Measurements from ENCODE around the gene FEM1C.

FEM1C gene

GRCh38 chr5:115559524-115559923 is 14.9 kb upstream of the FEM1C start:
- DNase-seq (ENCODE audit: low read depth) = no peak
- in situ Hi-C loops (cut with HindIII; ENCODE audit: low sequenced_read_pairs) = no loop called here
- no peak for TF ChIP-seq CTCF (IDR thresholded peaks at IDR 0.05; ENCODE audit: low read depth, low read length, missing control alignments)
- H3K4me3 ChIP-seq (ENCODE audit: low read depth, low read length) = no peak overlapping the region

- in situ Hi-C loops (cut with HindIII; ENCODE audit: low sequenced_read_pairs) = no loop called here
- no peak overlapping the region for H3K4me3 ChIP-seq (ENCODE audit: low read depth, low read length)
- no peak for DNase-seq (ENCODE audit: low read depth)
- no peak for TF ChIP-seq CTCF (IDR thresholded peaks at IDR 0.05; ENCODE audit: low read depth, low read length, missing control alignments)
These were observed 13.9 kb upstream of the FEM1C start for GRCh38 chr5:115558388-115558956.

DNA sequence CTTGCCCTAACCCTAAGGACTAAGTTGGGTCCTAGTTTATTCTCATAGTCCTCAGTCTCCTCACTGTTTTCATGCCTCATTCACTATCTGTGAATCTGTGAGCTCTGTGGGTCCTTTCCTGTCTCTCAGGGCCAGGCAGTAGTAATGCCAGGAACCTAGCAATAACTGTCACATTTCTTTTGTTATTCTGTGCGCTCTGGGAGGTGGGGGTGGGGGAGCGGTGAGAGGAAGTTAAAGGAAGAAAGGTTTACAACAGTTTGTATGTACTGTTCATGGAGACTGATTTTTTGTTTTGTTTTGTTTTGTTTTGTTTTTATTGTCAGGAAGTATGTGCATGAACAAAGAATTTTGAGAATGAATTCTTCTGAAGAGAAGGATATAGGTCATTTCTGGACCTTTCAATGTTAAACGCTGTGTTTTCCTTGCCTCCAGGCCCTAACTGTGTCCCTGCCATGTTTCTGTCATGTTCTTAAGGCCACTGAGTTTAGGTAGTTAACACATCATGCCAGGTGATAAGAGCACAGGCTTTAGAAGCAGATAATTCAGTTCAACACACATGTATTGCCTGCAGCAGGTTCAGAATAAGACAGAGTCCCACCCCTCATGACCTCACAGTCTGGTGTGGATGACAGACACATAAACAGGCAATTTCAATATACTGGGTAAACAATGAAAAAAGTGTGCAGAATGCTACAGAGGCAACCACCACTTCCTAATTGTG is 13.3 kb upstream of the FEM1C start:
- in situ Hi-C loops (cut with HindIII; ENCODE audit: low sequenced_read_pairs) = no loop called here
- TF ChIP-seq CTCF (IDR thresholded peaks at IDR 0.05; ENCODE audit: low read depth, low read length, missing control alignments) = no peak
- DNase-seq (ENCODE audit: low read depth) = no peak
- no peak overlapping the region for H3K4me3 ChIP-seq (ENCODE audit: low read depth, low read length)

DNA sequence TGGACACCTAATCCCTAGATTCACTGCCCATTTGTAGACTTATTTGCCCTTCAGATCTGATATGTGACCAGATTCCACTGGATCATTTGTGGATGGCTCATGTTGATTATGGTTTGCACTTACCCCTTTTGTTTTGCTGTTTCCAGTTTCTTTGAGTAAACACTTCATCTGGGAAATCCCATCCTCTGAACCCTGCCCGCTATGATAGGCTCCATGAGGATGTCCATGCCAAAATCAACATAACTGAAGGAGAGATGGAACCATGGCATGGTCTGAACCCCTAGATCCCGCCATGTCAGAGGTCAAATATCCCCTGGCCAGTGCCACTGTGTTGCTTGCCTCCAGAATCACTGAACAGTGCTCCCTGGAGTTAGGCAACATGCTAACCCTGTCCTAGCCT is 11.7 kb upstream of the FEM1C start:
- no peak for TF ChIP-seq CTCF (IDR thresholded peaks at IDR 0.05; ENCODE audit: low read depth, low read length, missing control alignments)
- in situ Hi-C loops (cut with HindIII; ENCODE audit: low sequenced_read_pairs) = no loop called here
- no peak overlapping the region for H3K4me3 ChIP-seq (ENCODE audit: low read depth, low read length)
- DNase-seq (ENCODE audit: low read depth) = no peak

DNA sequence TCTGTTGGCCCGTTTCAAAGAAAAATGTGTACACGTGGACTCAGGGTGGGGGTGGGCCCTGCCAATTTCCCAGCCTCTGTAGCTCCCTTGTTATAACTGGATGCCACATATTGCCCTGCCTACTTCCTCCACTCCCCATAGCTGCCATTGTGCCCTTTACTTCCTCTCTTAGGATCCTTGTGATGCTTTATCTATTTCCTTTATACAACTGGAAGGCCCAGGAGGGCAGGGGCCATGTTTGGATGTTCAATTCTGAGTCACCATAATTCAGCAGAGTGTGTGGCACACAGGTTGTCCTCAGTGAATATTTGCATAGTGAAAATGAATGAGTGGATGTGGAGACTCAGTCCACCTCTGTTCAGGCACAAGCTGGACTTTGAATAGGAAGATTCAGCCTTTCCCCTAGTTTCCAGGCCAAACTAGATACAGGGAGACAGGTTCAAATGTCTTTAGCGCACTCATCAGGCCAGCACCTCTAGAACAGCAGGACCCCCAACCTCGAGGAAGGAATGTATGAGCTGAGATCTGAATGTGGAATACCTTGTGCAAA is 10.6 kb upstream of the FEM1C start:
- in situ Hi-C loops (cut with HindIII; ENCODE audit: low sequenced_read_pairs) = no loop called here

DNA sequence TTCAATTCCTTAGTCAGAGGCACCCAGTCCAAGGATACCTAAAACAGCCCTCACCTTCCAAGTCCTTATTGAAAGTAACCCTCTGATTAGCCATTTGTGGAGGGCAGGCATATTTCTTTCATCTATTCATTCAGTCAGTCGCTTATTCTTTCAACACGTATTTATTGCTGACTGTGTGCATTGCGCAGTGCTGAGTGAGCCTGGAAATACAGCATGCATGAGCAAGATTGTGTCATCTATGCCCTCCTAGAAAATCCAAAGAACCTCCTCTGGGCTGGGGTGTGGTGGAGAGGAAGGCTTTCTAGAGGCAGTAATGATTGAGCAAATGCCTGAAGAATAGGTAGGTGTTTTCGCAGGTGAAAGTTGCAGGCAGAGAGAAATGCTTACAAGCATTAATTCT is 8.5 kb upstream of the FEM1C start:
- in situ Hi-C loops (cut with HindIII; ENCODE audit: low sequenced_read_pairs) = no loop called here
- no peak for DNase-seq (ENCODE audit: low read depth)
- H3K4me3 ChIP-seq (ENCODE audit: low read depth, low read length) = no peak overlapping the region
- TF ChIP-seq CTCF (IDR thresholded peaks at IDR 0.05; ENCODE audit: low read depth, low read length, missing control alignments) = no peak

More for the DNA sequence above, 10.6 kb upstream of the FEM1C start:
- no peak overlapping the region for H3K4me3 ChIP-seq (ENCODE audit: low read depth, low read length)
- DNase-seq (ENCODE audit: low read depth) = no peak
- no peak for TF ChIP-seq CTCF (IDR thresholded peaks at IDR 0.05; ENCODE audit: low read depth, low read length, missing control alignments)
